Osteocyte (in vitro differentiated cells): ENCODE measurements around the gene AMN. TPM values are rescaled to one million over a fixed set of nuclear protein-coding genes. Genes with fewer than 3 reads are reported as not detected.

Source experiments
- DNase-seq: peaks from one replicate; pipeline ENCODE4 v3.0.0; 2021; ENCODE audit warnings: mixed read lengths; ENCODE audit not compliant: unreplicated experiment; ENCODE audit errors: extremely low spot score
- H3K27ac Mint-ChIP-seq: one replicate; pipeline ENCODE4 v1.8.0; 2021; ENCODE audit warnings: mild to moderate bottlenecking, mixed read lengths; ENCODE audit not compliant: unreplicated experiment
- H3K27me3 Mint-ChIP-seq: one replicate; pipeline ENCODE4 v1.8.0; 2021; ENCODE audit warnings: mixed read lengths; ENCODE audit not compliant: unreplicated experiment
- H3K36me3 Mint-ChIP-seq: one replicate; pipeline ENCODE4 v1.8.0; 2021; ENCODE audit warnings: mixed read lengths; ENCODE audit not compliant: unreplicated experiment
- H3K4me1 Mint-ChIP-seq: one replicate; pipeline ENCODE4 v1.8.0; 2021; ENCODE audit warnings: mixed read lengths; ENCODE audit not compliant: unreplicated experiment
- H3K4me3 Mint-ChIP-seq: one replicate; pipeline ENCODE4 v1.8.0; 2021; ENCODE audit warnings: mild to moderate bottlenecking, moderate library complexity, mixed read lengths; ENCODE audit not compliant: unreplicated experiment
- H3K9me3 Mint-ChIP-seq: one replicate; pipeline ENCODE4 v1.8.0; 2021; ENCODE audit warnings: mixed read lengths; ENCODE audit not compliant: unreplicated experiment
- CTCF ChIP-seq: fragments of 200-600 bp; sonication (generic); IDR thresholded peaks from 2 replicates; pipeline ENCODE4 v1.5.0; 2021; ENCODE audit warnings: antibody characterized with exemption, mild to moderate bottlenecking, moderate library complexity
- total RNA-seq: library from RNA; stranded (reverse); gene quantifications from 2 replicates; pipeline ENCODE4 v1.2.1, GENCODE V29; 2021

The AMN gene
- total RNA-seq, 1 donor from 2014 or later = 0.86 TPM

GRCh38 chr14:102939820-102940561 lies 17.5 kb downstream of the AMN start:
- TF ChIP-seq CTCF = no peak
- no peaks in the 10 kb centered on the region for H3K9me3 Mint-ChIP-seq

GRCh38 chr14:102940729-102941362 lies 18.4 kb downstream of the AMN start:
- Mint-ChIP-seq H3K4me3 (no peak overlapping the region), H3K36me3 (peaks cover 53% of the 10 kb centered on the region), H3K9me3 (no peaks in the 10 kb centered on the region), H3K27me3 (no peaks in the 10 kb centered on the region), H3K27ac (no peak overlapping the region), H3K4me1 (no peaks in the 10 kb centered on the region)
- no peak for DNase-seq
- no peak for TF ChIP-seq CTCF

More at GRCh38 chr14:102939820-102940561, 17.5 kb downstream of the AMN start:
- Mint-ChIP-seq H3K4me1 (no peaks in the 10 kb centered on the region), H3K4me3 (no peak overlapping the region), H3K27ac (no peak overlapping the region), H3K27me3 (no peaks in the 10 kb centered on the region), H3K36me3 (peaks cover 49% of the 10 kb centered on the region)
- DNase-seq = no peak

GRCh38 chr14:102941419-102942011 lies 19.1 kb downstream of the AMN start:
- TF ChIP-seq CTCF = no peak
- H3K27ac Mint-ChIP-seq = no peak overlapping the region
- no peaks in the 10 kb centered on the region for H3K4me1 Mint-ChIP-seq
- H3K4me3 Mint-ChIP-seq = no peak overlapping the region
- H3K36me3 Mint-ChIP-seq = peaks cover 49% of the 10 kb centered on the region
- H3K27me3 Mint-ChIP-seq = no peaks in the 10 kb centered on the region
- no peaks in the 10 kb centered on the region for H3K9me3 Mint-ChIP-seq
- no peak for DNase-seq

- TF ChIP-seq CTCF = no peak
- Mint-ChIP-seq H3K4me1 (no peaks in the 10 kb centered on the region), H3K4me3 (no peak overlapping the region), H3K27ac (no peak overlapping the region), H3K9me3 (no peaks in the 10 kb centered on the region), H3K36me3 (peaks cover 49% of the 10 kb centered on the region), H3K27me3 (no peaks in the 10 kb centered on the region)
- DNase-seq = no peak
Measured at GRCh38 chr14:102942069-102942468, 19.6 kb downstream of the AMN start.

GRCh38 chr14:102943454-102943853 lies 21.0 kb downstream of the AMN start:
- no peak for DNase-seq
- H3K9me3 Mint-ChIP-seq = no peaks in the 10 kb centered on the region
- no peaks in the 10 kb centered on the region for H3K4me1 Mint-ChIP-seq
- no peak for TF ChIP-seq CTCF
- no peak overlapping the region for H3K4me3 Mint-ChIP-seq
- no peaks in the 10 kb centered on the region for H3K27me3 Mint-ChIP-seq
- peaks cover 47% of the 10 kb centered on the region for H3K36me3 Mint-ChIP-seq
- no peak overlapping the region for H3K27ac Mint-ChIP-seq
